HEK293 (cell line): ENCODE data around the gene JMJD7.

Experiments
- CTCF ChIA-PET: fragments of 350-600 bp; formaldehyde crosslinking; extraction: SDS; loops from one replicate; lab custom pipeline; 2021; ENCODE audit warnings: antibody characterized with exemption; lab: Yijun Ruan, JAX
- POLR2A ChIA-PET: fragments of 300-600 bp; formaldehyde crosslinking; extraction: SDS; loops from one replicate; lab custom pipeline; 2020; ENCODE audit warnings: antibody characterized with exemption, inconsistent platforms; lab: Yijun Ruan, JAX
- H3K27ac ChIP-seq: fragments of 200-500 bp; sonication (Bioruptor generic); 2 replicates; pipeline ENCODE4 v1.5.1; 2014; ENCODE audit warnings: low read depth, low read length, control low read depth, inconsistent platforms; ENCODE audit errors: extremely low read depth
- H3K36me3 ChIP-seq, 2 experiments: fragments of 200-500 bp in 1 of 2; sonication (Bioruptor generic) in 1 of 2; 1 replicate in 1 of 2; 2 replicates in 1 of 2; pipeline ENCODE4 v1.5.1; 2014 to 2017; ENCODE audit warnings: inconsistent platforms in 2 of 2, low read length in 2 of 2; ENCODE audit not compliant: control insufficient read depth in 2 of 2, insufficient read depth in 1 of 2
- H3K4me1 ChIP-seq: fragments of 200-500 bp; sonication (Bioruptor generic); 2 replicates; pipeline ENCODE4 v1.5.1; 2014; ENCODE audit warnings: mild to moderate bottlenecking, low read length, inconsistent platforms; ENCODE audit not compliant: control insufficient read depth, insufficient read depth
- H3K4me3 ChIP-seq: 2 replicates; pipeline ENCODE4 v1.5.1; 2011; ENCODE audit warnings: low read depth, mild to moderate bottlenecking, control low read depth, low read length, moderate library complexity
- H3K9me3 ChIP-seq: fragments of 200-500 bp; sonication (Bioruptor generic); 2 replicates; pipeline ENCODE4 v1.5.1; 2014; ENCODE audit warnings: low read depth, low read length, inconsistent platforms; ENCODE audit not compliant: control insufficient read depth, insufficient read depth
- CTCF ChIP-seq: fragments of 450-650 bp; formaldehyde crosslinking; IDR thresholded peaks from 2 replicates; pipeline ENCODE4 v1.5.1; 2016; ENCODE audit warnings: missing biosample characterization, missing genetic modification characterization
- GLI4 ChIP-seq: fragments of 450-650 bp; formaldehyde crosslinking; IDR thresholded peaks from 2 replicates; pipeline ENCODE4 v1.5.1; 2016; ENCODE audit warnings: missing biosample characterization, missing genetic modification characterization
- GLIS1 ChIP-seq: fragments of 450-650 bp; formaldehyde crosslinking; IDR thresholded peaks from 2 replicates; pipeline ENCODE4 v1.5.1; 2016; ENCODE audit warnings: missing biosample characterization, missing genetic modification characterization
- HOXC10 ChIP-seq: sonication (generic); formaldehyde crosslinking; IDR thresholded peaks from 2 replicates; pipeline ENCODE4 v1.8.1; 2023; ENCODE audit warnings: mild to moderate bottlenecking, missing genetic modification reagents
- MYNN ChIP-seq: fragments of 450-650 bp; formaldehyde crosslinking; IDR thresholded peaks from 2 replicates; pipeline ENCODE4 v1.5.1; 2016; ENCODE audit warnings: missing biosample characterization, missing genetic modification characterization, borderline replicate concordance
- SCRT1 ChIP-seq: fragments of 450-650 bp; formaldehyde crosslinking; IDR thresholded peaks from 2 replicates; pipeline ENCODE4 v1.5.1; 2016; ENCODE audit warnings: missing biosample characterization, missing genetic modification characterization, borderline replicate concordance
- ZBTB17 ChIP-seq: fragments of 450-650 bp; formaldehyde crosslinking; IDR thresholded peaks from 2 replicates; pipeline ENCODE4 v1.5.1; 2016; ENCODE audit warnings: missing biosample characterization, missing genetic modification characterization
- ZBTB8A ChIP-seq: fragments of 450-650 bp; formaldehyde crosslinking; IDR thresholded peaks from 2 replicates; pipeline ENCODE4 v1.5.1; 2016; ENCODE audit warnings: missing biosample characterization, missing genetic modification characterization
- ZIC2 ChIP-seq: fragments of 450-650 bp; formaldehyde crosslinking; IDR thresholded peaks from 2 replicates; pipeline ENCODE4 v1.5.1; 2016; ENCODE audit warnings: missing biosample characterization, missing genetic modification characterization
- ZNF148 ChIP-seq: fragments of 450-650 bp; formaldehyde crosslinking; IDR thresholded peaks from 2 replicates; pipeline ENCODE4 v1.5.0; 2017; ENCODE audit warnings: missing biosample characterization, missing genetic modification characterization, borderline replicate concordance
- ZNF169 ChIP-seq: fragments of 450-650 bp; formaldehyde crosslinking; IDR thresholded peaks from 2 replicates; pipeline ENCODE4 v1.5.1; 2016; ENCODE audit warnings: missing biosample characterization, missing genetic modification characterization
- ZNF23 ChIP-seq: fragments of 450-650 bp; formaldehyde crosslinking; IDR thresholded peaks from 2 replicates; pipeline ENCODE4 v1.5.1; 2016; ENCODE audit warnings: missing biosample characterization, missing genetic modification characterization, borderline replicate concordance
- ZNF37A ChIP-seq: fragments of 450-650 bp; IDR thresholded peaks from 2 replicates; pipeline ENCODE4 v1.5.1; 2018; ENCODE audit warnings: missing biosample characterization, missing genetic modification characterization
- ZNF426 ChIP-seq: fragments of 450-650 bp; formaldehyde crosslinking; IDR thresholded peaks from 2 replicates; pipeline ENCODE4 v1.5.1; 2017; ENCODE audit warnings: missing biosample characterization, missing genetic modification characterization, mild to moderate bottlenecking, inconsistent platforms, moderate library complexity
- ZNF501 ChIP-seq: fragments of 450-650 bp; formaldehyde crosslinking; IDR thresholded peaks from 2 replicates; pipeline ENCODE4 v1.5.1; 2016; ENCODE audit warnings: missing biosample characterization, missing genetic modification characterization
- ZNF521 ChIP-seq: fragments of 450-650 bp; formaldehyde crosslinking; IDR thresholded peaks from 2 replicates; pipeline ENCODE4 v1.5.1; 2017; ENCODE audit warnings: missing biosample characterization, mild to moderate bottlenecking, missing genetic modification characterization
- ZNF621 ChIP-seq: fragments of 450-650 bp; formaldehyde crosslinking; IDR thresholded peaks from 2 replicates; pipeline ENCODE4 v1.5.1; 2017; ENCODE audit warnings: missing biosample characterization, missing genetic modification characterization
- ZNF626 ChIP-seq: fragments of 450-650 bp; sonication (Bioruptor Pico); formaldehyde crosslinking; IDR thresholded peaks from 2 replicates; pipeline ENCODE4 v1.5.1; 2018; ENCODE audit warnings: missing biosample characterization, missing genetic modification characterization, inconsistent platforms
- ZNF660 ChIP-seq: fragments of 450-650 bp; IDR thresholded peaks from 2 replicates; pipeline ENCODE4 v1.5.1; 2018; ENCODE audit warnings: missing biosample characterization, mild to moderate bottlenecking, missing genetic modification characterization
- ZNF776 ChIP-seq: fragments of 450-650 bp; formaldehyde crosslinking; IDR thresholded peaks from 2 replicates; pipeline ENCODE4 v1.5.0; 2017; ENCODE audit warnings: missing biosample characterization, missing genetic modification characterization, borderline replicate concordance
- TF ChIP-seq, protein P1 (sequence below): fragments of 450-650 bp; formaldehyde crosslinking; IDR thresholded peaks from 2 replicates; pipeline ENCODE4 v1.5.1; 2016; ENCODE audit warnings: missing biosample characterization, missing genetic modification characterization
- TF ChIP-seq, protein P2 (sequence below): fragments of 450-650 bp; formaldehyde crosslinking; IDR thresholded peaks from 2 replicates; pipeline ENCODE4 v1.5.1; 2017; ENCODE audit warnings: missing biosample characterization, missing genetic modification characterization

JMJD7 gene

GRCh38 chr15:41801850-41802455 is 25.9 kb upstream of the JMJD7 start (continued):
- TF ChIP-seq ZNF621 (tag by site-specific recombination) (no peak), GLIS1 (tag by site-specific recombination) (no peak), ZNF148 (tag by site-specific recombination) (no peak)

DNA sequence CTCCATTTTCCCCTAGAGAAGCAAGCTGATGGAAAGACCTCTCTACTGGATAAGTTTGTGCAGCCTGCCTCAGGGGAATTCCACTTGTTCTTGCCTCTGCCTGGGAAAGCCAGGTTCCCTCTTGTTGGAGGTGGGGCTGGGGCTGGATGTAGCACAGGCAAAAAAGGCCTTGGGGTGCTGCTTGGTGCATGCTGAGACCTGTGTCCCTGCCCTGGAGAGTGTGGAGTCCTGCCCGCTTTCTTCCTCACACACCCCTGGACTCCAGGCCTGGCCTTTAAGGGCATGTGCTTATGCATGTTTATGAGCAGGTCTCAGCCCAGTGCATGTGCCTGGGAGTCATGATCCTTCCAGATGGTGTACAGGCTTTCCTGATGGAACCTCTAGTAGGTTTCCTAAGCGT is 23.5 kb upstream of the JMJD7 start:
- TF ChIP-seq ZNF521 (tag by site-specific recombination) = no peak
- no peak for TF ChIP-seq ZIC2 (tag by site-specific recombination)
- no peak for TF ChIP-seq HOXC10 (CRISPR knock-in tag)
- TF ChIP-seq ZNF626 = no peak
- no peak for TF ChIP-seq ZBTB17 (tag by site-specific recombination)
- TF ChIP-seq ZNF23 = no peak
- no peak for TF ChIP-seq GLI4 (tag by site-specific recombination)
- TF ChIP-seq, protein P1, sequence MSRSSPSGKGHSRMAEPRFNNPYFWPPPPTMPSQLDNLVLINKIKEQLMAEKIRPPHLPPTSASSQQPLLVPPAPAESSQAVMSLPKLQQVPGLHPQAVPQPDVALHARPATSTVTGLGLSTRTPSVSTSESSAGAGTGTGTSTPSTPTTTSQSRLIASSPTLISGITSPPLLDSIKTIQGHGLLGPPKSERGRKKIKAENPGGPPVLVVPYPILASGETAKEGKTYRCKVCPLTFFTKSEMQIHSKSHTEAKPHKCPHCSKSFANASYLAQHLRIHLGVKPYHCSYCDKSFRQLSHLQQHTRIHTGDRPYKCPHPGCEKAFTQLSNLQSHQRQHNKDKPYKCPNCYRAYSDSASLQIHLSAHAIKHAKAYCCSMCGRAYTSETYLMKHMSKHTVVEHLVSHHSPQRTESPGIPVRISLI (tag by site-specific recombination) = no peak
- no peaks in the 10 kb centered on the region for H3K9me3 ChIP-seq
- no peaks in the 10 kb centered on the region for H3K4me1 ChIP-seq
- no peak overlapping the region for H3K4me3 ChIP-seq
- H3K27ac ChIP-seq = no peak overlapping the region
- ChIA-PET POLR2A (no interaction called here), CTCF (interaction anchor here (0.6 to 1.3 kb wide), 4 partner anchors 27 to 219 kb away, joined by 3 read pairs; no protein-coding TSS in a partner anchor)
- H3K36me3 ChIP-seq = peaks cover 0 to 8% of the 10 kb centered on the region in 2 experiments; a peak in 1 of 3 replicates

GRCh38 chr15:41804916-41805666 is 22.8 kb upstream of the JMJD7 start:
- Histone ChIP-seq H3K36me3 (peaks cover 0 to 8% of the 10 kb centered on the region in 2 experiments; a peak in 1 of 3 replicates), H3K4me1 (no peaks in the 10 kb centered on the region), H3K9me3 (no peaks in the 10 kb centered on the region), H3K27ac (no peak overlapping the region), H3K4me3 (no peak overlapping the region)
- ChIA-PET POLR2A (no interaction called here), CTCF (interaction anchor here (0.7 to 1.3 kb wide), 2 partner anchors 28 to 32 kb away, joined by 3 read pairs; no protein-coding TSS in a partner anchor)
- no peak for TF ChIP-seq CTCF (tag by site-specific recombination)
- no peak for TF ChIP-seq ZNF660
- no peak for TF ChIP-seq MYNN (tag by site-specific recombination)
- no peak for TF ChIP-seq ZNF37A (tag by site-specific recombination)
- no peak for TF ChIP-seq ZNF169 (tag by site-specific recombination)
- TF ChIP-seq ZNF501 (tag by site-specific recombination) = no peak
- no peak for TF ChIP-seq ZNF426
- no peak for TF ChIP-seq ZBTB8A (tag by site-specific recombination)
- no peak for TF ChIP-seq SCRT1 (tag by site-specific recombination)
- TF ChIP-seq ZNF776 (tag by site-specific recombination) = no peak
- TF ChIP-seq, protein P2, sequence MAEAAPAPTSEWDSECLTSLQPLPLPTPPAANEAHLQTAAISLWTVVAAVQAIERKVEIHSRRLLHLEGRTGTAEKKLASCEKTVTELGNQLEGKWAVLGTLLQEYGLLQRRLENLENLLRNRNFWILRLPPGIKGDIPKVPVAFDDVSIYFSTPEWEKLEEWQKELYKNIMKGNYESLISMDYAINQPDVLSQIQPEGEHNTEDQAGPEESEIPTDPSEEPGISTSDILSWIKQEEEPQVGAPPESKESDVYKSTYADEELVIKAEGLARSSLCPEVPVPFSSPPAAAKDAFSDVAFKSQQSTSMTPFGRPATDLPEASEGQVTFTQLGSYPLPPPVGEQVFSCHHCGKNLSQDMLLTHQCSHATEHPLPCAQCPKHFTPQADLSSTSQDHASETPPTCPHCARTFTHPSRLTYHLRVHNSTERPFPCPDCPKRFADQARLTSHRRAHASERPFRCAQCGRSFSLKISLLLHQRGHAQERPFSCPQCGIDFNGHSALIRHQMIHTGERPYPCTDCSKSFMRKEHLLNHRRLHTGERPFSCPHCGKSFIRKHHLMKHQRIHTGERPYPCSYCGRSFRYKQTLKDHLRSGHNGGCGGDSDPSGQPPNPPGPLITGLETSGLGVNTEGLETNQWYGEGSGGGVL (tag by site-specific recombination) = no peak
